ENCODE results near the gene BCL2L12. TPM values are rescaled to one million over a fixed set of nuclear protein-coding genes. Genes with fewer than 3 reads are reported as not detected.
A peak's percentile ranks its signal among the peaks of the same experiment; 100 is the strongest.

Gene BCL2L12
- total RNA-seq, 1 donor from 2014 or later, result 49.2 TPM

- DNase-seq (ENCODE audit: extremely low spot score, unreplicated experiment), result peak; percentile 86
- Mint-ChIP-seq H3K9me3 (no peaks in the 10 kb centered on the region), H3K36me3 (peaks cover 3% of the 10 kb centered on the region), H3K4me1 (ENCODE audit: unreplicated experiment) (peaks cover 20% of the 10 kb centered on the region), H3K4me3 (peak within 1 kb of the TSS; percentile 92), H3K27ac (peak within 1 kb of the TSS; percentile 87), H3K27me3 (peaks cover 9% of the 10 kb centered on the region)
- TF ChIP-seq, protein P1, sequence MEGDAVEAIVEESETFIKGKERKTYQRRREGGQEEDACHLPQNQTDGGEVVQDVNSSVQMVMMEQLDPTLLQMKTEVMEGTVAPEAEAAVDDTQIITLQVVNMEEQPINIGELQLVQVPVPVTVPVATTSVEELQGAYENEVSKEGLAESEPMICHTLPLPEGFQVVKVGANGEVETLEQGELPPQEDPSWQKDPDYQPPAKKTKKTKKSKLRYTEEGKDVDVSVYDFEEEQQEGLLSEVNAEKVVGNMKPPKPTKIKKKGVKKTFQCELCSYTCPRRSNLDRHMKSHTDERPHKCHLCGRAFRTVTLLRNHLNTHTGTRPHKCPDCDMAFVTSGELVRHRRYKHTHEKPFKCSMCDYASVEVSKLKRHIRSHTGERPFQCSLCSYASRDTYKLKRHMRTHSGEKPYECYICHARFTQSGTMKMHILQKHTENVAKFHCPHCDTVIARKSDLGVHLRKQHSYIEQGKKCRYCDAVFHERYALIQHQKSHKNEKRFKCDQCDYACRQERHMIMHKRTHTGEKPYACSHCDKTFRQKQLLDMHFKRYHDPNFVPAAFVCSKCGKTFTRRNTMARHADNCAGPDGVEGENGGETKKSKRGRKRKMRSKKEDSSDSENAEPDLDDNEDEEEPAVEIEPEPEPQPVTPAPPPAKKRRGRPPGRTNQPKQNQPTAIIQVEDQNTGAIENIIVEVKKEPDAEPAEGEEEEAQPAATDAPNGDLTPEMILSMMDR (conservative IDR thresholded peaks at IDR 0.05), result no peak
Observed at GRCh38 chr19:49690656-49691242, 25.0 kb downstream of the BCL2L12 start, which contains the start of gene CPT1C. TSS of gene CPT1C (plus strand) at chr19:49691116. CDS start at chr19:49692253, 1,137 bp downstream.

DNA sequence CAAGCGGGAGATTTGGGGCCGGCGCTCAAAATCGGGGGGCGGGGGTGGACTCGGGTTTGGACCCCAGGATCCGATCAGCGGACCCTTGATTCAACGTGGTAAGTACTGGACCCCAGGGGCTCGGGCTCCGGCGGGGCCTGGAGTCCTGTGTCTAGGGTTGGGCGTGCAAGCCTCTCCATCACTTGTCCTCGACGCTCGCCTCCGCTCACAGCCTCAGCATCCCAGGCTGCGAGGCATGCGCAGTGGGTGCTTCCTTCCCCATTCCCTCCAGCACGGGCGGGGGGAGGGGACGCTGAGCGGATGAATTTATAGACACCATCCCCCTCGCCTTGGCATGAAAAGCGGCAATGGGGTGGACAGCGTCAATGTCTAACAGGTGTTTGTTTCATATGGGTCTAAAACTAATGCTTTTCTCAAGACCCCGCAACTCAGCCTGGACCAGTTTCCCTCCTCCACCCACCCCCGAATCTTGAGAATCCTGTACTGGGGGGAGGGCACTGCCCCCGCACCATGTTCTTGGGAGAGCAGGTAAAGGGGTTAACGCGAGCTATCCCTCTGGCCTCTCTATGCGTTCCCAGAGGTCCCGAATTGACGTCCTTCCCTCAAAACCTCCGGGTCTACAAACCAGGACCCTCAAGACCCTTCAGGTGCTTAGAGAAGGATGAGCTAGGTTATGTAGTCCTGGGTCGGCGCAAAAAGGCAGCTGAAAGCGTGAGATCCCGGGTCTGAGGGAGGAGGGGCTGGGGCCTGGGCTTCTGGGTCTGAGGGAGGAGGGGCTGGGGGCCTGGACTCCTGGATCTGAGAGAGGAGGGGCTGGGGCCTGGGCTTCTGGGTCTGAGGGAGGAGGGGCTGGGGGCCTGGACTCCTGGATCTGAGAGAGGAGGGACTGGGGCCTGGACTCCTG, 25.8 kb downstream of the BCL2L12 start:
- no peaks in the 10 kb centered on the region for H3K9me3 Mint-ChIP-seq
- H3K4me3 Mint-ChIP-seq, result peak overlapping the region; percentile 92
- H3K4me1 Mint-ChIP-seq (ENCODE audit: unreplicated experiment), result peaks cover 20% of the 10 kb centered on the region
- H3K27me3 Mint-ChIP-seq, result peaks cover 9% of the 10 kb centered on the region
- peak; percentile 85 for DNase-seq (ENCODE audit: extremely low spot score, unreplicated experiment)
- H3K36me3 Mint-ChIP-seq, result peaks cover 3% of the 10 kb centered on the region
- TF ChIP-seq, protein P1 (conservative IDR thresholded peaks at IDR 0.05), result no peak
- peak overlapping the region; percentile 87 for H3K27ac Mint-ChIP-seq

GRCh38 chr19:49692147-49692506, 26.4 kb downstream of the BCL2L12 start:
- peaks cover 3% of the 10 kb centered on the region for H3K36me3 Mint-ChIP-seq
- H3K27me3 Mint-ChIP-seq, result peaks cover 9% of the 10 kb centered on the region
- peaks cover 20% of the 10 kb centered on the region for H3K4me1 Mint-ChIP-seq (ENCODE audit: unreplicated experiment)
- H3K4me3 Mint-ChIP-seq, result peak overlapping the region; percentile 92
- H3K27ac Mint-ChIP-seq, result no peak overlapping the region
- DNase-seq (ENCODE audit: extremely low spot score, unreplicated experiment), result no peak
- no peaks in the 10 kb centered on the region for H3K9me3 Mint-ChIP-seq
- TF ChIP-seq, protein P1 (conservative IDR thresholded peaks at IDR 0.05), result no peak

DNA sequence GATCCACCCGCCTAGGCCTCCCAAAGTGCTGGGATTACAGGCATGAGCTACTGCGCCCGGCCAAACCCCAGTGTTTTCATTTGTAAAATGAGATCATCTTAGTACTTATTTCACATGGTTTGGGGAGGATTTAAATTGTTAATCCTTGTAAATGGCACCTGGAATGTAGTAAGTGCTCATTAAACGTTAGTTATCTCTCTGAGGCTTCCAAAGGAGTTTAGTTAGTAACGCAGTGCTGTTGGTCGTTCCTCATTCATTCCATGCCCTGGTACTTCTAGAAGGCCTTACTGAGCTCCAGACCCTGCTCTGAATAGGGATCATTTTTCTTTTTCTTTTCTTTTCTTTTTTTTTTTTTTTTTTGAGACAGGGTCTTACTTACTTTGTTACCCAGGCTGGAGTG, 30.4 kb downstream of the BCL2L12 start:
- H3K9me3 Mint-ChIP-seq, result no peaks in the 10 kb centered on the region
- H3K36me3 Mint-ChIP-seq, result no peaks in the 10 kb centered on the region
- H3K4me3 Mint-ChIP-seq, result no peak overlapping the region
- DNase-seq (ENCODE audit: extremely low spot score, unreplicated experiment), result no peak
- H3K4me1 Mint-ChIP-seq (ENCODE audit: unreplicated experiment), result peaks cover under 1% of the 10 kb centered on the region
- H3K27ac Mint-ChIP-seq, result no peak overlapping the region
- TF ChIP-seq, protein P1 (conservative IDR thresholded peaks at IDR 0.05), result no peak
- H3K27me3 Mint-ChIP-seq, result no peaks in the 10 kb centered on the region

DNA sequence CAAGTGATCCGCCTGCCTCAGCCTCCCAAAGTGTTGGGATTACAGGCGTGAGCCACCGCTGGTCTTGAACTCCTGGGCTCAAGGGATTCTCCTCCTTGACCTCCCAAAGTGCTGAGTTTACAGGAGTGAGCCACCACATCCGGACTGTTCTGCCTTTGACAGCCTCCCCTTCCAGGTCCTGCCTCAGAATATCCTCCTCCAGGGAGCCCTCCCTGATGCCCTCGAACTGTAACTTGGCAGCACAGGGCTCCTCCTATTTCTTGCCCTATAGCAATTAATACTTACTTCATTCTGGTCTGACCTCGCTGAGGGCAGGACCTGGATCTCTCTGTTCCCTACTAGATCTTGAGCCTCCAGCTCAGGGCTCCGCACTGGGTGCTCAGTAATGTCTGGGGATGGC, 31.1 kb downstream of the BCL2L12 start:
- no peaks in the 10 kb centered on the region for H3K9me3 Mint-ChIP-seq
- H3K36me3 Mint-ChIP-seq, result no peaks in the 10 kb centered on the region
- H3K4me3 Mint-ChIP-seq, result no peak overlapping the region
- H3K4me1 Mint-ChIP-seq (ENCODE audit: unreplicated experiment), result no peaks in the 10 kb centered on the region
- DNase-seq (ENCODE audit: extremely low spot score, unreplicated experiment), result no peak
- no peaks in the 10 kb centered on the region for H3K27me3 Mint-ChIP-seq
- TF ChIP-seq, protein P1 (conservative IDR thresholded peaks at IDR 0.05), result no peak
- no peak overlapping the region for H3K27ac Mint-ChIP-seq

Measured in type B pancreatic cell (in vitro differentiated cells).